ENCODE data around the gene MOGAT3. TPM values are rescaled to one million over a fixed set of nuclear protein-coding genes. Genes with fewer than 3 reads are reported as not detected.

Gene MOGAT3
- total RNA-seq, 1 experiment from 2014 or later: not detected

DNA sequence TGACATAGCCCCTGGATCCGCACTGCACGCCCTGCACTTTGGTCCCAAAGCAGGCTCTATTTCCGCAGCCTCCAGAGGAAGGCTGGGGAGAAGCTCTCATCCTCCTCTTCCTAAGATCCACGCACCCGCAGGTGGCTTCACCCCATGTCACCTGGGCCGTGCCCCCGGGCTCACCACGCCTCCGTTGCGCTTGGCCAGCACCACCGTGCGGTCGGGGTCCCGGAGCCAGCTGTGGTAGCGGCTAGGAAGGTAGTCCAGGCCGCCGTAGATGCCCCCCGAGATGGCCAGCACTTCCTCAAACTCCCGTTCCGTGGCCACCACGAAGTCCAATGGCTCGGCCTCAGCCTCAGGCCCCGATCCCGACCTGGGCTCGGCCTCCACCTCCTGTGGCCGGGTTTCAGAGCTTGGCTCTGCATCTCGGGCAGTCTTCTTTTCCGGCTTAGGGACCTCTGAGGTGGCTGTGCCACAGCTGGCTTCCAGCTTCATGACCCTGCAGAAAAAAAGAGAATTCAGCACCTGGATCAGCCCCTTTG lies 26.4 kb downstream of the MOGAT3 start:
- CTCF ChIA-PET: interaction anchor here (0.6 to 1.0 kb wide), 3 partner anchors 89 to 1050 kb away, joined by 3 to 7 read pairs (median 5); partner anchors contain the start of gene TRIM56
- Histone ChIP-seq H3K4me3 (no peak overlapping the region), H3K4me2 (peak overlapping the region; percentile 76; the same call in 1 of the 2 replicates), H4K20me1 (ENCODE audit: insufficient read depth) (no peaks in the 10 kb centered on the region), H3K9me3 (ENCODE audit: insufficient read depth, low read depth) (no peaks in the 10 kb centered on the region), H3K36me3 (ENCODE audit: low read depth) (no peaks in the 10 kb centered on the region), H3F3A (ENCODE audit: insufficient read depth, low read depth) (0 out of 2 replicates have a peak, but pooled peaks cover 5% of the 10 kb centered on the region), H3K27me3 (ENCODE audit: insufficient read depth, low read depth) (peaks cover 70% of the 10 kb centered on the region), H3K9me2 (ENCODE audit: insufficient read depth) (no peaks in the 10 kb centered on the region), H2AFZ (no peak overlapping the region), H3K4me1 (replicated peaks; ENCODE audit: insufficient read depth) (peaks cover 18% of the 10 kb centered on the region), H3K27ac (no peak overlapping the region), H3K79me2 (ENCODE audit: low read depth) (no peaks in the 10 kb centered on the region)
- DNase-seq: no peak
- POLR2A ChIA-PET (ENCODE audit: unreplicated experiment): interaction anchor here (0.6 to 0.8 kb wide), 3 partner anchors 34 to 263 kb away, joined by 4 to 7 read pairs (median 6); no protein-coding TSS in a partner anchor
- no TSS peak for BruUV-seq (replicated peaks)
- TF ChIP-seq, protein P1, sequence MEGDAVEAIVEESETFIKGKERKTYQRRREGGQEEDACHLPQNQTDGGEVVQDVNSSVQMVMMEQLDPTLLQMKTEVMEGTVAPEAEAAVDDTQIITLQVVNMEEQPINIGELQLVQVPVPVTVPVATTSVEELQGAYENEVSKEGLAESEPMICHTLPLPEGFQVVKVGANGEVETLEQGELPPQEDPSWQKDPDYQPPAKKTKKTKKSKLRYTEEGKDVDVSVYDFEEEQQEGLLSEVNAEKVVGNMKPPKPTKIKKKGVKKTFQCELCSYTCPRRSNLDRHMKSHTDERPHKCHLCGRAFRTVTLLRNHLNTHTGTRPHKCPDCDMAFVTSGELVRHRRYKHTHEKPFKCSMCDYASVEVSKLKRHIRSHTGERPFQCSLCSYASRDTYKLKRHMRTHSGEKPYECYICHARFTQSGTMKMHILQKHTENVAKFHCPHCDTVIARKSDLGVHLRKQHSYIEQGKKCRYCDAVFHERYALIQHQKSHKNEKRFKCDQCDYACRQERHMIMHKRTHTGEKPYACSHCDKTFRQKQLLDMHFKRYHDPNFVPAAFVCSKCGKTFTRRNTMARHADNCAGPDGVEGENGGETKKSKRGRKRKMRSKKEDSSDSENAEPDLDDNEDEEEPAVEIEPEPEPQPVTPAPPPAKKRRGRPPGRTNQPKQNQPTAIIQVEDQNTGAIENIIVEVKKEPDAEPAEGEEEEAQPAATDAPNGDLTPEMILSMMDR (conservative IDR thresholded peaks at IDR 0.05): no peak
- no peak for TF ChIP-seq EZH2 (IDR thresholded peaks at IDR 0.05; ENCODE audit: low read depth)
- intact Hi-C loops (cut with micrococcal nuclease; ENCODE audit: unreplicated experiment): no loop called here

DNA sequence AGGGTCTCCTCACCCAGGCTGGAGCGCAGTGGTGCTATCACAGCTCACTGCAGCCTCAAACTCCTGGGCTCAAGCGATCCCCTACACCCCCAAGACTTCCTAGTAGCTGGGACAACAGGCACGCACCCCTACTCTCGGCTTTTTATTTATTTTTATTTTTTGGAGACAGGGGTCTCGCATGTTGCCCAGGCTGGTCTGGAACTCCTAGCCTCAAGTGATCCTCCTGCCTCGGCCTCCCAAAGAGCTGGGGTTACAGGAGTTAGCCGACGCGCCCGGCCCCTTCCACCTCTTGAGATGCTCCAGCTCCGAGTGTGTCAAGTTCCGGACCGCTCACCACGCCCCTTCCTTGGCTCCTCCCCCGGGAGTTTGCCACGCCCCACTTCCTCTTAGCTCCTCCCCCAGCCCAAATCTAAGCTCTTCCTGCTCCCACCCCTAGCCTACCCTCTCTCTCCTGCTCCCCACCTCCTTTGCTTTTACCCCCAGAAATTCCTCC lies 27.0 kb downstream of the MOGAT3 start:
- peak overlapping the region; percentile 47 for H3K4me3 ChIP-seq
- H2AFZ ChIP-seq: peak overlapping the region; percentile 69
- POLR2A ChIA-PET (ENCODE audit: unreplicated experiment): interaction anchor here (0.6 to 0.8 kb wide), 4 partner anchors 33 to 264 kb away, joined by 4 to 7 read pairs (median 6); no protein-coding TSS in a partner anchor
- peak overlapping the region; percentile 76 for H3K4me2 ChIP-seq
- H3K9me3 ChIP-seq (ENCODE audit: insufficient read depth, low read depth): no peaks in the 10 kb centered on the region
- H3K36me3 ChIP-seq (ENCODE audit: low read depth): no peaks in the 10 kb centered on the region
- peak; percentile 51 to 65 for DNase-seq
- intact Hi-C loops (cut with micrococcal nuclease; ENCODE audit: unreplicated experiment): no loop called here
- CTCF ChIA-PET: interaction anchor here (0.6 to 1.0 kb wide), 2 partner anchors 89 to 369 kb away, joined by 3 to 7 read pairs; partner anchors contain the start of gene TRIM56
- 0 out of 2 replicates have a peak, but pooled peaks cover 5% of the 10 kb centered on the region for H3F3A ChIP-seq (ENCODE audit: insufficient read depth, low read depth)
- BruUV-seq (replicated peaks): no TSS peak
- no peaks in the 10 kb centered on the region for H3K79me2 ChIP-seq (ENCODE audit: low read depth)
- no peaks in the 10 kb centered on the region for H3K9me2 ChIP-seq (ENCODE audit: insufficient read depth)
- H4K20me1 ChIP-seq (ENCODE audit: insufficient read depth): no peaks in the 10 kb centered on the region
- TF ChIP-seq, protein P1 (conservative IDR thresholded peaks at IDR 0.05): no peak
- no peak for TF ChIP-seq EZH2 (IDR thresholded peaks at IDR 0.05; ENCODE audit: low read depth)
- peaks cover 23% of the 10 kb centered on the region for H3K4me1 ChIP-seq (replicated peaks; ENCODE audit: insufficient read depth)
- H3K27ac ChIP-seq: no peak overlapping the region
- peaks cover 72% of the 10 kb centered on the region for H3K27me3 ChIP-seq (ENCODE audit: insufficient read depth, low read depth)

DNA sequence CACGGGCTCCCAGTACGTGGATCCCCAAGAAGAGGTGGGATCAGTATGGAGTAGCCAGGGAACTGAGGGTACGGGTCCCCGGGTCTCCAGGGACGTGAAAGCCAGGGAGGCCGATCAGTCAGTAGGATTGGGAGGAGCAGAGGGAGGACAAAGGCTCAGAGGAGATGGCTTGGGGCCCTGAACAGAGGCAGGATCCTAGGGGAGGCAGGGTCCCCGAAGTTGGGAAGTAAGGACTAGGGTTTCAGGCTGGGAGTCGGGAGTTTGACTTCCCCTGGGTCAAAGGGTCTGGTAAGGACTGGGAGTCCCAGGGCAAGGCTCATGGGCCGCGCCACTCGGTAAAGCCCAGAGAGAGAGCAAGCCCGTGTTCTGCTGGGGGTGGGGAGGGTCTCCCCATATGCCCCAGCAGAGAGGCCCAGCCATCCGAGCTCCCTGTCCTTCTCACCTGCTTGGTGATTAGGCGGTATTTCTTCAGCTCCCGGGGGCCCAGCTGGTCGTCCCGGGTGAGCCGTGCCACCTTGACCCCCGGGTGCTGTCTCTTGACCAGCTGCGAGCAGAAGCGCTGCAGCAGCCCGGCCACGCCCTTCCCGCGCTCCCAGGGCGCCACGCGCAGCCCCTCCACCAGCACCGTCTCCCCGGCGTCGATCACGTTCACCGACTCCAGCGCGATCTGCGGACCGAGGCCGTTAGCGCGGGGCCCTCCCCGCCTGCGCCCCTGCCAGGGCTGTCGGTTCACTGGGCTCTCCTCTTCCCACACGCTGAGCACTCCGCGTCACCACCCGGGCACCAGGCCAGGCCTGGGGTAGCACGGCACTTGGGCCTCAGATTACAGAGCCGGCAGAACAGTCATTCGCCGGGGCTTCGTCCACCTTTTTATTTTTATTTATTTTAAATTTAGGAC lies 27.7 kb downstream of the MOGAT3 start:
- intact Hi-C loops (cut with micrococcal nuclease; ENCODE audit: unreplicated experiment): no loop called here

More for the DNA sequence above, 27.7 kb downstream of the MOGAT3 start:
- no peaks in the 10 kb centered on the region for H4K20me1 ChIP-seq (ENCODE audit: insufficient read depth)
- H3K27me3 ChIP-seq (ENCODE audit: insufficient read depth, low read depth): peaks cover 73% of the 10 kb centered on the region
- ChIA-PET POLR2A (ENCODE audit: unreplicated experiment) (interaction anchor here (0.6 kb wide), 1 partner anchor 111 kb away, joined by 5 read pairs; no protein-coding TSS in a partner anchor), CTCF (interaction anchor here (0.6 to 1.0 kb wide), 2 partner anchors 88 to 103 kb away, joined by 3 to 7 read pairs; partner anchors contain the start of gene TRIM56)
- H3K79me2 ChIP-seq (ENCODE audit: low read depth): no peaks in the 10 kb centered on the region
- H3K4me3 ChIP-seq: peak overlapping the region; percentile 47
- peak overlapping the region; percentile 76 for H3K4me2 ChIP-seq
- H3K36me3 ChIP-seq (ENCODE audit: low read depth): no peaks in the 10 kb centered on the region
- TF ChIP-seq EZH2 (IDR thresholded peaks at IDR 0.05; ENCODE audit: low read depth): no peak
- TF ChIP-seq, protein P1 (conservative IDR thresholded peaks at IDR 0.05): no peak
- H3K27ac ChIP-seq: no peak overlapping the region
- no peaks in the 10 kb centered on the region for H3K9me3 ChIP-seq (ENCODE audit: insufficient read depth, low read depth)
- peaks cover 24% of the 10 kb centered on the region for H3K4me1 ChIP-seq (replicated peaks; ENCODE audit: insufficient read depth)
- H3K9me2 ChIP-seq (ENCODE audit: insufficient read depth): no peaks in the 10 kb centered on the region
- peaks cover 11% of the 10 kb centered on the region; the same call in 1 of the 2 replicates for H3F3A ChIP-seq (ENCODE audit: insufficient read depth, low read depth)
- BruUV-seq (replicated peaks): TSS peak; percentile 23
- peak overlapping the region; percentile 69 for H2AFZ ChIP-seq
- DNase-seq: peak; percentile 72 to 85
